ENCODE results near the gene TMEM132C. TPM values are rescaled to one million over a fixed set of nuclear protein-coding genes. Genes with fewer than 3 reads are reported as not detected.

TMEM132C gene
- total and polyA plus RNA-seq, 2 of the 13 experiments (the other 11 are each of a cell fraction or from before 2014, with no cell fraction given): not detected

DNA sequence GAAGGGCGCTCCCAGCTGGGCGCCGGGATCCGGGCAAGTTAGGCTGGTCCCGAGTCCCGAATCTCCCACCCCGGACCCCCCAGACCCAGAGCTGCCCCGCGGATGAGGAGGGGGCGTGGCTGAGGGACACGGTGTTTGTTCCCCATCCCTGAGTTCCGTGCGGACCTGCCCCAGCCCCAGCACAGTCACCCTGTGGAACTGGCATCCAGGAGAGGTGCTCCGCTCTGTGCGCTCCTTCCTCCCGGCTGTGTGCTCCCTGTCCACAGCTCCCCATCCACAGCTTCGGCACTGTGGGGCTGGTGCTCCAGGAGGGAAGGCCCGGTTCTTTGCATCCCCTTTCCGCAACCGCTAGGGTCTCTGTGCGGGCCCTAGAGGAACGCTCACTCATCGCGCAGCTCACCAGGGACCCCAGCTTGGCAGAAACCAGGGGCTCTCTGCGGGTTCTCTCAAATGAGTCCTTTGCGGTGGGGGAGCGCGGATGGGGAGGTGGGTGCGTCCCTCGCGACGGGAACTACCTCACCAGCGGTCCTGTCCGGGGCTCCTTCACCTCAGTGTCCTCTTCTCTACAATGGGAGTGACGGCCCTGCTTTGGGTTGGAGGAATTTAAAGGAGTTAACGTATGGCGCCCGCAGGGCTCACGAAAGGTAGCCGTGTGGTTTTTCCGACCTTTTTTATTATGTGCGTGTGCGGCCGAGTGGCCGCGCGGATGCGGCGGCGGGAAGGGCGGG, 845 bp downstream of the TMEM132C start:
- in situ Hi-C loops (cut with HindIII; ENCODE audit: extremely low pct_ligation_motif_present, low pct_unique_long_range_greater_than_20kb): no loop called here
- Histone ChIP-seq H3K9me3 (ENCODE audit: low read length) (peaks cover 5% of the 10 kb centered on the region; the same call in 1 of the 2 replicates), H3K27me3 (ENCODE audit: control insufficient read depth in 1 of 2, insufficient read depth in 2 of 2, low read length in 2 of 2) (peaks cover 0 to 21% of the 10 kb centered on the region in 2 experiments; a peak in 2 of 5 replicates), H4K20me1 (ENCODE audit: insufficient read depth, low read length) (no peaks in the 10 kb centered on the region), H3K4me2 (ENCODE audit: low read depth, low read length) (no peak overlapping the region), H2AFZ (ENCODE audit: low read length) (no peak overlapping the region), H3K79me2 (ENCODE audit: insufficient read depth, low read length) (no peaks in the 10 kb centered on the region), H3K36me3 (replicated peaks in 1 of 2; ENCODE audit: control insufficient read depth in 1 of 2, insufficient read depth in 2 of 2, low read length in 2 of 2) (no peaks in the 10 kb centered on the region), H3K4me1 (ENCODE audit: insufficient read depth, low read length) (no peaks in the 10 kb centered on the region), H3K9ac (ENCODE audit: insufficient read depth, low read depth, low read length) (no peak overlapping the region), H3K4me3 (replicated peaks in 1 of 3; ENCODE audit: insufficient read depth in 1 of 3, low read depth in 2 of 3, low read length in 3 of 3) (no peak overlapping the region), H3K27ac (ENCODE audit: extremely low read length, insufficient read depth, low read length) (no peak overlapping the region)
- ATAC-seq (no peak), FAIRE-seq (no peak), DNase-seq (ENCODE audit: low spot score) (no peak)
- 59% methylated on average over 34 of the region's 51 CpGs for whole genome bisulfite sequencing (ENCODE audit: low lambda C conversion rate)
- ChIA-PET POLR2A (no interaction called here), CTCF (ENCODE audit: low intra/inter-chr PET ratio, low total read pairs) (no interaction called here)
- intact Hi-C loops (cut with micrococcal nuclease; ENCODE audit: unreplicated experiment): no loop called here
- TF ChIP-seq, protein P1, sequence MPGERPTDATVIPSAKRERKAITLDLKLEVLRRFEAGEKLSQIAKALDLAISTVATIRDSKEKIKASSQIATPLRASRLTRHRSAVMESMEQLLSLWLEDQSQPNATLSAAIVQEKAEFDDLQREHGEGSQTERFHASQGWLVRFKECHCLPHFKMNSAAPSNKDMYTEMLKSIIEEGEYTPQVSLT (CRISPR knock-in tag; IDR thresholded peaks at IDR 0.05; ENCODE audit: borderline replicate concordance, low read depth): no peak
- TF ChIP-seq PRDM10 (CRISPR knock-in tag; IDR thresholded peaks at IDR 0.05; ENCODE audit: low read depth) (no peak), DNMT1 (CRISPR knock-in tag; IDR thresholded peaks at IDR 0.05) (no peak), MTA3 (CRISPR knock-in tag; IDR thresholded peaks at IDR 0.05) (no peak), CHD2 (IDR thresholded peaks at IDR 0.05; ENCODE audit: low read depth, low read length) (no peak), SRSF9 (IDR thresholded peaks at IDR 0.05; ENCODE audit: borderline replicate concordance, insufficient read depth, low read depth, low read length, poor library complexity, severe bottlenecking) (no peak), ZIK1 (CRISPR knock-in tag; IDR thresholded peaks at IDR 0.05; ENCODE audit: borderline replicate concordance, low read depth) (no peak), ZBTB7B (CRISPR knock-in tag; IDR thresholded peaks at IDR 0.05) (no peak)
- BruUV-seq (replicated peaks): no TSS peak
